Activated T-cell treated with anti-CD3 and anti-CD28 coated beads for 1 hour (primary cell): ENCODE measurements around the gene TRMU.
A peak's percentile ranks its signal among the peaks of the same experiment; 100 is the strongest.

Experiments used
- DNase-seq: peaks from one replicate; pipeline ENCODE4 v3.0.0-alpha.2; 2020; ENCODE audit warnings: low read depth

TRMU gene

DNA sequence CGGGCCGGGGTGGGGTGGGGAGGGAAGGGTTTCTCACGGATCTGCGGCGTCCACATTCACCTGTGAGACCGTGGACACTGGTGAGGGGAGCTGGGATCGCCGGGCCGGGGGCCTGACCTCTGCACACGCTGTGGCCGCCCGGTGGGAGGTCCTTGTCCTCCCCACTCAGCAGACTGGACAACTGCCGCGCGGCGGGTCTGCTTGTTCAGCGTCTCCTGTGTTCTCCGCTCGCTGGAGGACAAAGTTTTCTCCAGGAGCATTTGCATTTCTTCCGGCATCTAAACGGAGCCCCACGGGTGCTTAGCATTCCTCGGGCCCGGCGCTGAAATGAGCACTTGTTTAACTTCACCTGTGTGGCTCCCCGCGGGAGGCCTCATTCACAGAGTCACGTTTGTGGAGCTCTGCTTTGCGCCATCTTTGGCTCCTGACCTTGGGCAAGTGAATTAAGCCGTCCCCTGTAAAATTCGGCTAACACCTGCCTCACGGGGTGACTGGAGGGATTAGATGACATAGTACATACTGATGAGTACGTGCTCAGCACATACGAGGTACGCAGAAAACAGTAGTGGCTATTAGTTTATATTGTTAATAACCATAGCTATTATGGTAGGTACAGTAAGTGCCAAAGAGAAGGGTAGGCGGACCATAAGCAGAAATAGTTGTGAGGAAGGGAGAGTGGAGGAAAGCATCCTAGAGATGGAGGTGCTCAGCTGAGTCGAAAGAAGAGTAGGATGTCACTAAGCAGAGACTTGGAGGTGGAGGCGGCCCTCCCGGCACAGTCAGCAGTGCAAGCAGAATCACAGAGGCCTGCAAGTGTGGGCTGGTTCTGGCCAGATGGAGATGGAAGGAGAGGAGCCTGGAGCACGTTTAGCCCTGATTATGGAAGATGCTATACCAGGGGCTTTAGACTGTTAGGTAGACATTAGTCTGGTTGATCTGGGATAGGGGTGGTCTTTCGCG, 885 bp downstream of the TRMU start:
- no peak for DNase-seq

DNA sequence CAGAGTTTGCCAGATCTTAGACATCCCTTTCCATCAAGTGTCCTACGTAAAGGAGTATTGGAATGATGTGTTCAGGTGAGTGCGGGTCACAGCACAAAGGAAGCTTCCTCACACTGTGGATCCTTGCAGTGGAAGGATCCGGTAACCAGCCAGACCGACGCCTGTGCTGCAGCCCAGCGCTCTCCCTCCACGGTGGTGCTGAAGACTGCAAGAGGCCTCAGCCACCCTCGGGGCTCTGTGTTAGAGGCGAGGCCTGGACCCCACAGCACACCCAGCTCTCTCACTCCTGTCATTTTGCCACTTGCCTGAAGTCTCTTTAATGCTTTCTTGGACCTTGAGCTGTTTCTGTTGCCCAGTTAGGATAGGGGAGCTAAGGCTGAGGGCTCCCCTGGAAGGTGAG, 2.4 kb downstream of the TRMU start:
- DNase-seq: no peak

DNA sequence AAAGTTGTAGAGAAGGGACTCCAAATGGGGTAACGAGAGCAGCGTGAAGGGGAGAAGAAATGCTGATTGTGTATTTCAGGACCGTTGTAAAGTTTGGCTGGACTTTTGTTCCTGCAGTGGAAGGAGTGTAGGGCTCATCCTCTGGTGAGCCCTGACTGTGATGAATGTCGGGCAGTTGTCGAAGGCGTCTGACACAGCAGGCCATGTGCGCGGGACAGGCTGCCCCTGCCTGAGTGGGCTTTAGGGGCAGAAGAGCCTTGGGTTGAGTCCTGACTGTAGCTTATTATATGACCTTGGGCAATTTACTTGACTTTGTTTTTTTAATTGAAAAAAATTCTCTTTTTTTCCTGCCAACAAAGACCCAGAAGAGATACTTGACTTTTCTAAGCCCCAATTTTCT, 3.1 kb downstream of the TRMU start:
- DNase-seq: no peak

DNA sequence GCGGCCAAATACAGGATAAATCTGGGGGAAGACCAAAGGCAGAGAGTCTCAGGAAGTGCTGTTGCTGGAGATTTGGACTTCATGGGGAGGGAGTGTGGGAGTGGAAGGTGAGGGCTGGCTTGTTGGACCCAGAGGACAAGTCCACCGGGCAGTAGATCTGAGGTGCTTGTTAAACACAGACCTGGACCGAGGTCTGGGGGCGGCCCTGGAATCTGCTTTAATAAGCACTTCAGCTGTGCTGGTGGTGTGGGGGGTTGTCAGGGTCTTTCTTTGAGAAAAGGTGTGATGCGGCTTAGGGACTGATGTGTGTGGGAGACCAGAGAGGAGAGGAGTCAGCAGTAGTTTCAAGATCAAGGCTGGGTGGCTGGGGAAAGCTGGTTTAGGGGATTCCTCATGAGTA, 4.4 kb downstream of the TRMU start:
- no peak for DNase-seq

DNA sequence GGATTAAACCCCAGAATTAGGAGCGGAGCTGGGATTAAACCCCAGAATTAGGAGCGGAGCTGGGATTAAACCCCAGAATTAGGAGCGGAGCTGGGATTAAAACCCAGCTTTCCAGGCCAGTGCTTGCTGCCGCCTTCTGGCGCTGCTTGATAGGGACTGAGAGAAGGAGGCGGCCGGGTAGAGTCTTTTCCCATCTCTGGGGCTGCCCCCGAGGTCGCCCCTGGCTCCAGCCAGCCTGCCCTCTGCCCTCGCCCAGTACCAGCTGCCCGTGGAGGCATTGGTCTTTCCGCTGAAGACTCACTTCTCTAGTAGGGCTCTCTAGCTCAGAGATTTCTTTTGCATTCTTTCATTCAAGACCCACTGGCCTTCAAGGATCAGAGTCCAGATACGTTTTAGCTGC, 5.2 kb downstream of the TRMU start:
- DNase-seq: no peak

DNA sequence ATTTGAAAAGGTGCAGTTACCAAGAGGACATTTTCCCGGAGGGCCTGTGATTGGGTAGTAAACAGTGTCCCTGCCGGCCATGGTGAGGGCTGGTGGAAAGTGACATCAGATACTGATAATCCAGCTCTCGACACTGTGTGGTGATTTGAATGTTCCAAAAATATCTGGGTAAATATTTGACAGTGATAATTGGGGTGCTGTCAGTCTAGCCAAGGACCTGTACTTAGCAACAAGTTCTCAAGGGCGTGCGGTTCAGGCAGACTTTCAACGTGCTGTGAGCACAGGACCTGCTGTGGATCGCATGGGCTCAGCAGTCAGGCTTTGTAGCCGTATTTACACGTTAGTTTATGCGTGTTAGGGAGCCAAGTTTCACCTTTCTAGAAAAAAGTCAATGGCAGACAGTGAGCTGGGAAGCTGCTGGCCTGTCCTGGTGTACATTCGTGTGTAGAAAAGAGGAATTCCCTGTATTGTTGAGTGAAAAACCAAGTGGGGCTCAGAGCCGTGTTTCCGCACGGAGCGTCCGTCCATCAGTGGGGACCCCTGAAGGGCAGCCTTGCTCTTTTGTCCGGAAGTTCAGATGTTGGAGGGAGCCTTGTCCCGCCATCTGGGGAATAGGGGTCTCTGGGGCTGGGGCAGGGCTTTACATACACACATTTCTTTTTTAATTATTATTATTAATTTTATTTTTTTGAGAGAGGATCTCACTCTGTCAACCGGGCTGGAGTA, 11.3 kb downstream of the TRMU start:
- DNase-seq: no peak

DNA sequence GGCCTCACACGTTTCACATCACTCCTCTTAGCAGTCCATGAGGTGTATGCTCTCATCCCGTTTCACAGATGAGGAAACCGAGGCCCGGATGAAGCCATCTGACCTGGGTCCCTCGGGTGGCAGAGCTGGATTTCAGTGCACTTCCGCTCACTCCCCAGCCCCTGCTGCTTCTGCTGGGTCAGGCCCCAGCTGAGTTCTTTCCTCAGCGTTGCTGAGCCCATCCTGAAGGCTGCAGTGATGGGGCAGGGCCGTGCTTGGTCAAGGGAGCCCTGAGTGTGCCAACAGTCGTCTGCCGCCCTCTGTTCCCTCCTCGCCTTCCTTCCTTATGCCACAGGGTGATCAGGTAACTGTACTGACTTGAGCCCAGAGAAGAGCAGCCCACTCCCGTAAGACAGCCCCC, 12.1 kb downstream of the TRMU start:
- DNase-seq: no peak

DNA sequence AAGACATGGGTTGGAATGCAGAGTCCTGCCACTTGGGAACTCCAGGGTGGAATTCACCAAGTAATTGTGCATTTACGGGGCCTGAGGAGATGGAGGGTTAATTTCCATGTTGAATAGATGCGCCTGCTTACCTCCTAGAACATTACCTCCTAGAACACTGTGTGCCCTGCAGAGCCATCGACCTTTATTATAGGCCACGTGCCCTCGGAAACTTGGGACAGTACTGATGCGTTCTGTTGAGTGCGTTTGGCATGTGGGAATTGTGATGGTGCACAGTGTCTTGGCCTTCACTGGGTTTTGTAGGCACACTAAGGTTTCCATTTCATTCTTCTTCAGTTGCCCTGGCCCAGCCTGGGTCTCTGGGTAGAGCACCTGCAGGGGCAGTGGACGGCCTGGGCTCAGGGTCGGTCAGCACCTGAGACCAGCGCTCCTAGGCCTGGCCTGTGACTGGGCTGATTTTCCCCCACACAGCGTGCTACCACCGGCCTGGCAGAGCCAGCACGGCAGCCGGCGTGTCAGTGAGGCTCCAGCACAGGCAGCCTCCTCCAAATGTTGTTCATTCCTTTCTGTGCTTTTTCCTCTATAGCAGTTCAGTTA, 12.7 kb downstream of the TRMU start:
- DNase-seq: no peak

DNA sequence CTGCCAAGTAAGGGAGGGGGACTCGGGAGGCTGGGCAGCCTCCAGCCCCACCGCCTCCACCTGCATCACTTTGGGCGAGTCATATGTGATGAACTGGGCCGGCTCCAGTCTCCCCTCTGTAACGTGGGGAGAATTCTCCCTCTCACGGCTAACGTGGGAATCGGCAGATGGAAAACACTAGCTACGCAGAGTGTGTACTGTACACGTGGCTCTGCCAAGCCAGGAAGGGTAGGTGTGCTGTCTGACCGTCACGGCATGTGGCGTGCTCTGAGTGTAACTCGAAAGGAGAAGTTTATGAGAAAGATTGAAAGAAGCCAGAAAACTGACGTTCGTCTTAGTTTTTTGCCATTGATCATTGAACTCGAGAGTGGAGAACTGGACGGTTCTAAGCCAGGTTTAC, 13.7 kb downstream of the TRMU start:
- DNase-seq: no peak

DNA sequence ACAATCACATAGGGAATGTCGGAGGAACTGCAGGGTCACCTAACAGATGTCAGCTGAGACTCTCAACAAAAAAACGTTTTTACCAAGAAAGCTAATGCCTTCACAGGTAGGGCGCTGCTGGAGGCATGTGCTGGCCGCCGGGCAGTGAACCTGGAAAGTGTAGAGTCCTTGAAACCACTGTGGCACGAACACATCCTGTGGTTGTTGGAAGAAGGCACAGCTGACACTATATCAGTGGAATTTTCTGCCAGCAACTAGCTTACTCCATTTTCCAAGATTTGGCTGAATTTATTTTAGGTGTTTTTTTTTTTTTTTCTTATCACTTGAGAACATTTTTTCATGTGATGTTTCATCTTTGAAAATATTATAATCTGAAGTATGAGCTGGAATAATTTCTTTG, 14.2 kb downstream of the TRMU start:
- DNase-seq: no peak

DNA sequence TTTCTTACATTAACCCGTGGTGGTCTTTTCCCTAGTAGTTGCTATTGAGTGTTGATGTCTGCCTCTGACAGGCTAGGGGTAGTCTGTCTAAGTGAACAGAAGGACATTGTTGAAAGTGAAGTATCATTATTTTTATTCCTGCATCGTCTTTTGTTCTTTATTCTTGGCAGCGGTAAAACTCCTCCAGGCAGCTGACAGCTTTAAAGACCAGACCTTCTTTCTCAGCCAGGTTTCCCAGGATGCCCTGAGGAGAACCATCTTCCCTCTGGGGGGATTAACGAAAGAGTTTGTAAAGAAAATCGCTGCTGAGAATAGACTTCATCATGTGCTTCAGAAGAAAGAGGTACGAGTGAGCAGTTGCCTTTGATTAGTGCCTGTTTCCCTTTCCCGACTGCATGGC, 14.6 kb downstream of the TRMU start:
- DNase-seq: no peak

DNA sequence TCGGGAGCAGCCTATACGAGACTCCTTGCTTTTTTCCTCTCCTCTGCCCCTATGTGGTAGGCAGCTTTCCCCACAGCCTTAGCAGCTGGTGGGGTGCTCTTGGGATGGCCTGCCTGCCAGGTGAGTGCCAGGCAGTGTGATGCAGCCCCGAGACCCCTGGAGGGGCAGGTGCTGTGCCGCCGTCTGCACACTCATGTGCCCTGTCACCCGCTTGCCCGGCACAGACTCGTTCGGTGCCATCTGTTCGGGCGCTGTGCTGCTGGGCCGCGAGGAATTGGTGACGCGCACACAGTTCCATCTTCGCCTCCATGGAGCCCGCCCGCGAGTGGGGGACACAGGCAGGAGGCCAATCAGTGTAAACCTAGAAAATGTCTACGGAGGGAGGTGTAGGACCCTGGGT, 15.1 kb downstream of the TRMU start:
- no peak for DNase-seq

DNA sequence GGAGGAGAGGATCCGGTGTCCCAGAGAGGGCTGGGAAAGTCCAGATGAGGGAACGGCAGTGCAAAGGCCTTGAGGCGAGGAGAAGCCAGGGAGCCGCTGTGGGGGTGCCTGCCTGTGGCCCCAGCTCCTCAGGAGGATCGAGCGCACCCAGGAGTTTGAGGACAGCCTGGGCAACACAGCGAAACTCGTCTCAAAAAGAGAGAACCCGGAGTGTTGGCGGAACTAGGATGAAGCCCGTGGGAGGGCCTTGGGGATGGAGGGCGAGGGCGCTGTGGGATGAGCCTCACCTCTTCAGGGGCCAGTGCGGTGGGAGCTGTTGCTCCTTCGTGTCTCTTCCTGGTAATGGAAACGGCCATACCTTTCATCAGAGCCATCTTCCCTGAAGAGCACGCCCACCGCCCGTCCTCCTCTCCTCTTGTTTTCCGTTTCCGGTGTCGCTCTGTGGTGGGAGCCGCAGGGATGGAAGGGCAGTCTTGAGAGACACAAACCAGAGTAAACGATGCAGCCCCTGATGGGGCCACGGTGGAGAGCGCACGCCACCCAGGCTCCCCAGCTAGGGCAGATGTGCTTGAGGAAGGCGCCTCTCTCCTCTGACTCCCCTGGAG, 15.7 kb downstream of the TRMU start:
- no peak for DNase-seq

DNA sequence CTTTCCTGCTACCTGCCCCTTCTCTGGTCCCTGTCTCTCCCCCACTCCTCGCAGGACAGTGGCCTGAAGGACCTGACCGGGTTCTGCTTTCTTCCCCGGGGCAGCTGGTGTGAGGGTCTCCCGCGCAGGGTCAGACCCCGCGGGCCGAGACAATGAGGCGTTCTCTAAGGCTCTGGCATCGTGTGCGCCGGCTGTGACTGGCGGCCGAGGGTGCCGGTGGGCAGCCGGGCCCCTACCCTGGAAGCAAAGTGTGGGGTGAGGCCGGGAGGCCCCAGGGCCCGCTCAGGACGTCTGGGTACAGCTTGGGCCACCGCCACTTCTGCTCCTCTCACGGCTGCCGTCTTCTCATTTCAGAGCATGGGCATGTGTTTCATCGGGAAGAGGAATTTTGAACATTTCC, 16.3 kb downstream of the TRMU start:
- no peak for DNase-seq

DNA sequence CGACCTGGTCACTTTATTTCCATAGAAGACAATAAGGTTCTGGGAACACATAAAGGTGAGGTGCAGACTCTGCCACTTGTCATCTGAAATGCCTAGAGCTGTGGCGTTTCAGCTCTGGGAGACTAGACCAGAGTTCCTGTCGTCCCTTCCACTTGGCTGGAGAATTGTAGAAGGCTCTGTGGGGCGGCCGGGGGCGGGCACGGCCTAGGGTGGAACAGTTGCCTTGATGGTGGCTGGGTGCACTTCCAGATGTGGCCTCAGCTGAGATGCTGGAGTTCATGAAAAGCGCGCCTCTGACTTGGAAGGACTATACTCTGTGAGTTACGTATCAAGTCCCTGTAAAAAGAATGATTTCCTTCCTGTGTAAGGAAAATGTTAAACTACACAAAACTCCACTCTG, 16.8 kb downstream of the TRMU start:
- no peak for DNase-seq

DNA sequence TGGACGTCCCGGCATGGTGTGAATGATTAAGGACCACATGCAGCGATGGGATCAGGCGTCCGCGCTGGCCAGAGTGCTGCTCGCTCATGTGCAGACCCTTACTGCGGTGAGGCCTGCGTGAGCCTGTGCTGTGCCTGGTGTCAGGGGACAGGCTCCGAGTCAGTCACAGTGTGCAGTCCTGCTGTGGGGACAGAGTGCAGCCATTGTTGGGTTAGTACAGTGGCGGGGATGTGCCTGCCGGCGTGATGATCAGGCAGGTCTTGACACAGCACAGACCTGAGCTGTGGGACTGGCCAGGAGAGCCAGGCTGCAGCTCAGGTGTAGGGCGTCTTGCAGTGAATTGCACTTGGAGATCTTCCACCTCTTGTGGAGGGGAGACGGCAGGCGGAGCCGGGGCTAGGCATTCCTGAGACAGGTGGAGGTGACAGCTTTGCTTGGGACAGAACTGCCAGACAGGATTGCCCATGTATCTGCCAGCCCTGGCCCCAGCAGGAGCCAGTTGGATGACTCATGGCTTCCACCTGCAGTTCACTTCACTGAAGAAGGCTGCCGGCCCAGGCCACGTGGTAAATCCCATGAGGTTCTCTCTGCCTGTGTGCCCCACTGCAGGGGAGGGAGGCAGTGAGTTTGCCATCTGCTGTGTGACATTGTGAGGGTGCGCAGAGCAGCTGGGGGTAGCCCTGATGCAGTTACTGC, 17.3 kb downstream of the TRMU start:
- no peak for DNase-seq

DNA sequence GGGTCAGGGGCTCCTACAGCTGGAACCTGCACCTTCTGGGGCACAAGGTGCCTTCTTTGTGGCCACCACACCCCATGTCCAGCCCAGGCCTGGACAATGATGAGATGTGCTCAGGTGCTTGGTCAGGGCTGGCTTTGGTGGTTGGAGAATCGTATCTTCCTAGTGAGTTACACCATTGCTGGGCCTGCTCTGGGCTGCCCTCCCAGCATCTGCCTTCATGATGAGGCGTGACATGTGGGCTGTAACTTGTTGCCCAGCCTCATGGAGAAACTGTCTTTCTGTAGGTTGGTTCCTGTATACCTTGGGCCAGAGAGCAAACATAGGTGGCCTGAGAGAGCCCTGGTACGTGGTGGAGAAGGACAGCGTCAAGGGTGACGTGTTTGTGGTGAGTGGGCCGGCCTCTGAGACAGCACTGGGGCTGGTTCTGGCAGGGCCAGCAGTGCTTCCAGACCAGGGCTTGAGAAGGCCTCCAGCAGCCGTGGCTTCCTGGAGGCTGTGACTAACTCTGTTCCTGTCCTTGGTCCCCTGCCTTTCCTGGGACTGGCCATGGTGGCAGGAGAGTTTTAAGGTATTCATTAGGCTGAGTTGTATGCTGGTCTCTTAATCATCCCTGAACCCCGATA, 18.1 kb downstream of the TRMU start:
- DNase-seq: no peak

DNA sequence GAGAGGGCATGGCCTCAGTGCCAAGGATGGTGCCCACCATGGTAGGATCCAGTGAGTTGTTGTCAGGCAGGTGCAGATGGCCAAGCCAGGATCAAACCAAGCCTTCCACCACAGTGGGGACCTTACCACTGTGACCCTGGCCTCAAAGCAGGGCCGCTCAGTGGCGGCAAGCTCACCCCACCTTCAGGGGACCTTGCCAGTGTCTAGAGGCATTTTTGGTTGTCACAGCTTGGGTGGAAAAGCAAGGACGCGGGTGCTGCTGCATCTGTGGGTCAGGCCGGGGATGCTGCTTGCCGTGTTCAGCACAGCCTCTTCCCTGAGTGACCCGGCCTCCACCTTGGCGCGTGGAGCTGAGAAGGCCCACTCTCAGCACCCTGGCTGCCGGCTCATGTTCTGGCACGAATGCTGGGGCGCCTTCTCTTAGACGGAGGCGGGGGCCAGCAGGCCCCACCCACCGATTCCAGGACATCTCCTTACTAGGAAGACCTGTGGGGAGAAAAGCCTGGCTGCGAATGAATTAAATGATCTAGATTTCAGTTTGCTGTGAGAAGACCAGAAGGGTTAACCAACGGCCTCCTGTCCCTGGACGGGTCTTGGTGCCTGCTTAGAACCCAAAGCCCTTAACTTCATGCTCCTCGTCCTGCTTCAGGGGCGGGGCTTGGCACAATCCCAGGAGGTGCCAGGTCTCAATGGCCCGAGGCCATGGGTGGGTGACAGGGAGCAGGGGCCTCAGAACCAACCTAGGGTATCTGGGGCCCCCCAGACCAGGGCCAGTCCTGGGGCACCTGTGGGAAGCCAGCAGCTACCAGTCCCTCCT, 18.9 kb downstream of the TRMU start:
- no peak for DNase-seq

DNA sequence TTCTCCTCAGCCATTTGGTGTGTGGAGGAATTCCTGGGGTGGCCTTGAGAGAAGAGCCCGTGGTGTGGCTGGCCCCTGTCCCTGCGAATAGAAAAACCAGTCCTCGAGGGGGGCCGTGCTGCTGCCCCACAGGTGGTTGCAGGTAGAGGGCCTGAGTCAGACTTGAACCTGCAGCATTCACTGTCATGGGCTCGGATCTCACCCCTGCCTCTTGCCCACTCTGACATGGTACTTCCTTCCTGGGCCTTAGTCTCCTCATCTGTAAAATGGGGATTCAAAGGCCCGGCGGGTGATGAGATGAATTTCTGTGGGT, 19.4 kb downstream of the TRMU start:
- DNase-seq: no peak

DNA sequence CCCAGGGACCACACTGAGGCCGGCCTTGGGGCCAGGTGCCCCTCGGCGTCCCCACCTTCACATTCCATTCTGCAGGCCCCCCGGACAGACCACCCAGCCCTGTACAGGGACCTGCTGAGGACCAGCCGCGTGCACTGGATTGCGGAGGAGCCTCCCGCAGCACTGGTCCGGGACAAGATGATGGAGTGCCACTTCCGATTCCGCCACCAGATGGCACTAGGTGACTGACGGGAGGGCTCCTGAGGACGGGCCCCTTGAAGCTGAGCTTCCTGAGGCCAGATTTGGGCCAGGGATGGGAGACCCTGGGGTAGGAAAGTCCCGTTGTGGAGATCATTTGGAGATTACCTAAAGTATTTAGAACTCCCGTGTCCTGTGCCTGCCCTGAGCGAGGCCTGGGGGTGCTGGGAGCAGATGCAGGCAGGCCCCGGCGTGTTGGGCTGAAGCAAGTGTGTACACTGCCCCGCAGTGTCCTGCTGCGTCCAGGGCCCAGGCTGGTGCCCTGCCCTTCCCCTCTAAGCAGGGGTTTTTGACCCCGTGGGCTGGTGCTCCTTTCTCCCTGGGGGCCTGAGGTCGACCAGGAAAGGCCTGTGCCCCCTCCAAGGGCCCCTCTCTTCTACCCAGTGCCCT, 20.0 kb downstream of the TRMU start:
- peak; percentile 51 for DNase-seq
